H9 (cell line): Measurements from ENCODE around the gene C1QTNF9. TPM values are rescaled to one million over a fixed set of nuclear protein-coding genes. Genes with fewer than 3 reads are reported as not detected.

Experiments used
- DNase-seq: peaks from one replicate; pipeline ENCODE4 v3.0.0-alpha.2; 2017
- H2AFZ ChIP-seq: one replicate; pipeline ENCODE4 v1.6.1; 2013; ENCODE audit warnings: mild to moderate bottlenecking, low read length, control low read depth, moderate library complexity
- H2AK5ac ChIP-seq: 2 replicates; pipeline ENCODE4 v1.6.1; 2013; ENCODE audit warnings: low read length, control low read depth, mixed read lengths; ENCODE audit not compliant: insufficient read length
- H2BK120ac ChIP-seq: one replicate; pipeline ENCODE4 v1.6.1; 2013; ENCODE audit warnings: low read depth, mild to moderate bottlenecking, low read length, control low read depth, inconsistent platforms; ENCODE audit not compliant: poor library complexity, severe bottlenecking
- H2BK12ac ChIP-seq: 2 replicates; pipeline ENCODE4 v1.6.1; 2013; ENCODE audit warnings: low read length, control low read depth, mixed read lengths, low read depth; ENCODE audit not compliant: insufficient read length
- H2BK15ac ChIP-seq: 2 replicates; pipeline ENCODE4 v1.6.1; 2013; ENCODE audit warnings: low read depth, low read length, control low read depth
- H2BK20ac ChIP-seq: one replicate; pipeline ENCODE4 v1.6.1; 2013; ENCODE audit warnings: low read depth, mild to moderate bottlenecking, low read length, control low read depth, inconsistent platforms; ENCODE audit not compliant: poor library complexity, severe bottlenecking
- H2BK5ac ChIP-seq: 2 replicates; pipeline ENCODE4 v1.6.1; 2013; ENCODE audit warnings: low read length, control low read depth, mixed read lengths; ENCODE audit not compliant: insufficient read length
- H3K14ac ChIP-seq: 2 replicates; pipeline ENCODE4 v1.6.1; 2013; ENCODE audit warnings: low read length, control low read depth; ENCODE audit not compliant: insufficient read depth
- H3K18ac ChIP-seq: 2 replicates; pipeline ENCODE4 v1.6.1; 2013; ENCODE audit warnings: low read depth, mild to moderate bottlenecking, mixed read lengths, low read length, control low read depth; ENCODE audit not compliant: insufficient read length
- H3K23ac ChIP-seq: 2 replicates; pipeline ENCODE4 v1.6.1; 2013; ENCODE audit warnings: low read length, control low read depth, mixed read lengths, low read depth; ENCODE audit not compliant: insufficient read length
- H3K23me2 ChIP-seq: 2 replicates; pipeline ENCODE4 v1.6.1; 2013; ENCODE audit warnings: low read depth, mild to moderate bottlenecking, mixed read lengths, low read length, control low read depth; ENCODE audit not compliant: insufficient read length, poor library complexity, severe bottlenecking
- H3K27ac ChIP-seq: 2 replicates; pipeline ENCODE4 v1.5.1; 2013; ENCODE audit warnings: low read length, control low read depth, mixed read lengths, low read depth; ENCODE audit not compliant: insufficient read length
- H3K27me3 ChIP-seq: 2 replicates; pipeline ENCODE4 v1.6.1; 2013; ENCODE audit warnings: low read length, control low read depth, inconsistent platforms; ENCODE audit not compliant: insufficient read depth
- H3K4ac ChIP-seq: 2 replicates; pipeline ENCODE4 v1.6.1; 2013; ENCODE audit warnings: low read depth, mild to moderate bottlenecking, control low read depth, inconsistent platforms, low read length, moderate library complexity
- H3K4me1 ChIP-seq: 2 replicates; pipeline ENCODE4 v1.6.1; 2013; ENCODE audit warnings: low read length, control low read depth, inconsistent platforms; ENCODE audit not compliant: insufficient read depth
- H3K4me2 ChIP-seq: 2 replicates; pipeline ENCODE4 v1.6.1; 2013; ENCODE audit warnings: low read length, control low read depth, mixed read lengths; ENCODE audit not compliant: insufficient read length, insufficient read depth
- H3K56ac ChIP-seq: 2 replicates; pipeline ENCODE4 v1.6.1; 2013; ENCODE audit warnings: low read depth, mild to moderate bottlenecking, mixed read lengths, low read length, control low read depth; ENCODE audit not compliant: insufficient read length
- H3K79me1 ChIP-seq: 2 replicates; pipeline ENCODE4 v1.6.1; 2013; ENCODE audit warnings: low read depth, mild to moderate bottlenecking, moderate library complexity, low read length, control low read depth, inconsistent platforms; ENCODE audit not compliant: insufficient read depth, poor library complexity, severe bottlenecking
- H3K79me2 ChIP-seq: 2 replicates; pipeline ENCODE4 v1.6.1; 2013; ENCODE audit warnings: low read length, control low read depth, inconsistent platforms; ENCODE audit not compliant: insufficient read depth
- H3K9ac ChIP-seq: 2 replicates; pipeline ENCODE4 v1.6.1; 2013; ENCODE audit warnings: low read length, control low read depth, mixed read lengths; ENCODE audit not compliant: insufficient read length; ENCODE audit errors: extremely low read depth
- H3K9me3 ChIP-seq: one replicate; pipeline ENCODE4 v1.6.1; 2013; ENCODE audit warnings: low read depth, low read length, inconsistent platforms; ENCODE audit not compliant: control insufficient read depth
- H3T11ph ChIP-seq: one replicate; pipeline ENCODE4 v1.6.1; 2013; ENCODE audit warnings: mild to moderate bottlenecking, low read length, control low read depth, inconsistent platforms
- H4K20me1 ChIP-seq: one replicate; pipeline ENCODE4 v1.6.1; 2013; ENCODE audit not compliant: control insufficient read depth, insufficient read length, insufficient read depth
- H4K5ac ChIP-seq: 2 replicates; pipeline ENCODE4 v1.6.1; 2013; ENCODE audit warnings: low read depth, mild to moderate bottlenecking, mixed read lengths, low read length, control low read depth; ENCODE audit not compliant: insufficient read length
- H4K8ac ChIP-seq: replicated peaks from 2 replicates; pipeline ENCODE4 v1.6.1; 2013; ENCODE audit warnings: low read length, control low read depth, mixed read lengths, low read depth; ENCODE audit not compliant: insufficient read length
- H4K91ac ChIP-seq: 2 replicates; pipeline ENCODE4 v1.6.1; 2013; ENCODE audit warnings: low read depth, mild to moderate bottlenecking, moderate library complexity, mixed read lengths, low read length, control low read depth; ENCODE audit not compliant: insufficient read length
- H3K27ac Mint-ChIP-seq, 3 experiments: 2 replicates in 2 of 3; 3 replicates in 1 of 3; pipeline ENCODE4 v1.8.0; 2020 to 2021; ENCODE audit warnings: mixed read lengths in 3 of 3, mild to moderate bottlenecking in 1 of 3, moderate library complexity in 1 of 3
- H3K27me3 Mint-ChIP-seq: 2 replicates; pipeline ENCODE4 v1.8.0; 2021; ENCODE audit warnings: low read depth, mild to moderate bottlenecking, moderate library complexity, mixed read lengths
- H3K36me3 Mint-ChIP-seq, 3 experiments: 2 replicates in 2 of 3; 3 replicates in 1 of 3; pipeline ENCODE4 v1.8.0; 2020 to 2021; ENCODE audit warnings: low read depth in 3 of 3, mixed read lengths in 3 of 3; ENCODE audit not compliant: insufficient read depth in 1 of 3
- H3K4me1 Mint-ChIP-seq, 2 experiments: 2 replicates each; pipeline ENCODE4 v1.8.0; 2020; ENCODE audit warnings: mixed read lengths in 2 of 2
- H3K4me3 Mint-ChIP-seq, 2 experiments: 2 replicates in 1 of 2; 3 replicates in 1 of 2; pipeline ENCODE4 v1.8.0; 2020 to 2021; ENCODE audit warnings: mild to moderate bottlenecking in 2 of 2, mixed read lengths in 2 of 2, moderate library complexity in 1 of 2
- H3K9me3 Mint-ChIP-seq, 2 experiments: 2 replicates in 1 of 2; 3 replicates in 1 of 2; pipeline ENCODE4 v1.8.0; 2020; ENCODE audit warnings: mild to moderate bottlenecking in 2 of 2, mixed read lengths in 2 of 2, moderate library complexity in 1 of 2
- CTCF ChIP-seq: fragments of 200-600 bp; sonication (generic); conservative IDR thresholded peaks from 3 replicates; pipeline ENCODE4 v1.8.0; 2021; ENCODE audit warnings: antibody characterized with exemption, mild to moderate bottlenecking
- WGBS: extraction: QIAGEN DNeasy Blood & Tissue Kit; methylation state at CpG from one replicate; pipeline ENCODE4 v1.1.7; 2013; ENCODE audit warnings: missing lambda C conversion rate, low lambda C conversion rate, mixed read lengths; ENCODE audit not compliant: insufficient read length; ENCODE audit errors: extremely low coverage; 5-methylcytosine and 5-hydroxymethylcytosine counted together
- total RNA-seq: library from RNA; stranded (reverse); gene quantifications from 2 replicates; pipeline ENCODE4 v1.2.1, GENCODE V29; 2021

The C1QTNF9 gene
- total RNA-seq, 1 experiment from 2014 or later, result not detected

GRCh38 chr13:24287748-24288287, 21.6 kb upstream of the C1QTNF9 start:
- Histone ChIP-seq H2BK12ac (no peak overlapping the region), H4K8ac (no peak overlapping the region), H3K23ac (no peak overlapping the region), H3K9me3 (no peaks in the 10 kb centered on the region), H3T11ph (no peak overlapping the region), H4K5ac (no peak overlapping the region), H2AFZ (no peak overlapping the region), H3K27me3 (no peaks in the 10 kb centered on the region), H3K4me2 (no peak overlapping the region), H3K79me1 (no peaks in the 10 kb centered on the region), H3K27ac (no peak overlapping the region), H3K14ac (no peak overlapping the region), H3K79me2 (no peaks in the 10 kb centered on the region), H2BK120ac (no peak overlapping the region), H3K56ac (no peak overlapping the region), H2AK5ac (no peak overlapping the region), H4K20me1 (no peaks in the 10 kb centered on the region), H3K9ac (no peak overlapping the region), H3K18ac (no peak overlapping the region), H2BK20ac (no peak overlapping the region), H4K91ac (no peak overlapping the region), H3K23me2 (no peaks in the 10 kb centered on the region), H2BK5ac (no peak overlapping the region), H2BK15ac (no peak overlapping the region), H3K4ac (no peak overlapping the region), H3K4me1 (no peaks in the 10 kb centered on the region)
- Mint-ChIP-seq H3K4me1 (no peaks in the 10 kb centered on the region), H3K27ac (no peak overlapping the region), H3K27me3 (no peaks in the 10 kb centered on the region), H3K9me3 (no peaks in the 10 kb centered on the region), H3K4me3 (no peak overlapping the region), H3K36me3 (peaks cover 18 to 29% (median 27%) of the 10 kb centered on the region in 3 experiments; a peak in 6 of 7 replicates)
- no peak for TF ChIP-seq CTCF
- WGBS, result no CpG with 5 or more reads among the region's 8 CpGs
- DNase-seq, result no peak
